Esophagus muscularis mucosa (tissue), 4 donors: ENCODE measurements around the gene COG2. TPM values are rescaled to one million over a fixed set of nuclear protein-coding genes. Genes with fewer than 3 reads are reported as not detected.

Source experiments
- DNase-seq: peaks from one replicate; pipeline ENCODE4 v3.0.0-alpha.2; 2017; ENCODE audit errors: extremely low spot score
- H3K27ac ChIP-seq, 4 donors: fragments of 200-600 bp; sonication (generic); replicated peaks in 1 of 4; 1 replicate in 3 of 4; 2 replicates in 1 of 4; pipeline ENCODE4 v1.5.1; 2016 to 2019; ENCODE audit warnings: mild to moderate bottlenecking in 1 of 4
- H3K27me3 ChIP-seq, 4 donors: fragments of 200-600 bp; sonication (generic); one replicate each; pipeline versions ENCODE4 v1.5.1 to v1.6.0; 2016 to 2019
- H3K36me3 ChIP-seq, 4 donors: fragments of 200-600 bp; sonication (generic); one replicate each; pipeline ENCODE4 v1.5.1; 2016 to 2019
- H3K4me1 ChIP-seq, 4 donors: fragments of 200-600 bp; sonication (generic); one replicate each; pipeline ENCODE4 v1.5.1; 2016 to 2019
- H3K4me3 ChIP-seq, 4 donors: fragments of 200-600 bp; sonication (generic); 1 replicate in 2 of 4; 2 replicates in 2 of 4; pipeline ENCODE4 v1.5.1; 2016 to 2019; ENCODE audit warnings: mild to moderate bottlenecking in 4 of 4, moderate library complexity in 1 of 4
- H3K9me3 ChIP-seq, 4 donors: fragments of 200-600 bp; sonication (generic); 1 replicate in 3 of 4; 2 replicates in 1 of 4; pipeline ENCODE4 v1.5.1; 2016 to 2019
- EP300 ChIP-seq: sonication (generic); formaldehyde crosslinking; IDR thresholded peaks from one replicate; pipeline ENCODE4 v1.6.1; 2017; ENCODE audit warnings: antibody characterized with exemption
- POLR2A ChIP-seq: fragments of 450-650 bp; IDR thresholded peaks from one replicate; pipeline ENCODE4 v1.6.1; 2017; ENCODE audit warnings: antibody characterized with exemption, moderate library complexity, mild to moderate bottlenecking, low read depth
- POLR2AphosphoS5 ChIP-seq, 2 donors: sonication (generic); formaldehyde crosslinking; IDR thresholded peaks; one replicate each; pipeline ENCODE4 v1.6.1; 2017; ENCODE audit warnings: antibody characterized with exemption in 2 of 2
- WGBS: methylation state at CpG from one replicate; pipeline ENCODE4 v1.1.5; 2018; 5-methylcytosine and 5-hydroxymethylcytosine counted together
- intact Hi-C: fragments of 100-400 bp; cut with DNase I; formaldehyde crosslinking; loops from one replicate; pipeline ENCODE4 v1.15.1; 2023
- total RNA-seq, 4 donors: library from RNA; depleted of rRNA; stranded (reverse); fragments of >200 nt; gene quantifications; one replicate each; pipeline versions ENCODE4 v1.1.0 to v1.2.1, GENCODE V29; 2016
- TF ChIP-seq, protein P1 (sequence below), 3 experiments: fragments of 200-600 bp in 2 of 3; fragments of 450-650 bp in 1 of 3; sonication (generic) in 2 of 3; IDR thresholded peaks; one replicate each; pipeline ENCODE4 v1.5.1; 2017 to 2019; ENCODE audit warnings: antibody characterized with exemption in 3 of 3, mild to moderate bottlenecking in 2 of 3, moderate library complexity in 1 of 3

The COG2 gene
- total RNA-seq, 4 donors from 2014 or later, result 20.9 to 23.9 (median 22.5) TPM

DNA sequence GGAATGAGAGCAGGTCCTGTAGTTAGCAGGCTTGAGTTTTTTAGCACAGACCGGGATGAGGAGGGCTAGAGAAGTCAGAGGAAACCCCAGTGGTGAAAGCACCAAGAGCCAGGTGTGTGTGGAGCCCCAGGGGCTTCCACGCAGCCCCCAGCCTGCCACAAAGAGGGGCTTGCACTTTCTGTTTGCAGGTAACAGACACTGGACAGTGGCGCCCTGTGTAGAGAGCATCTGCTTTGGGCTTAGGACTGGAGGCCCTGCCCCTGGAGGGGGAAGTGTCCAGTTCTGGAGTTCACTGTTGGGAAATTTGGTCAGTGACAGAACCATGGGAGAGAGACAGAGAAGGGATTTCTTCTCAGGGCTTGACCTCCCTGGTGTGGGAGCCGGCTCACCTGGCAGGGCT, 52.2 kb downstream of the COG2 start:
- Histone ChIP-seq H3K36me3 (peaks cover 43 to 52% (median 50%) of the 10 kb centered on the region in 4 donors), H3K4me3 (no peak overlapping the region), H3K9me3 (no peaks in the 10 kb centered on the region), H3K27ac (no peak overlapping the region), H3K27me3 (no peaks in the 10 kb centered on the region), H3K4me1 (peaks cover 0 to 3% (median 0%) of the 10 kb centered on the region in 4 donors)
- WGBS, result 91% methylated on average over 4 of the region's 4 CpGs
- no peak for TF ChIP-seq EP300
- TF ChIP-seq POLR2A, result no peak
- no peak for TF ChIP-seq POLR2AphosphoS5 (IDR thresholded peaks at IDR 0.05)
- TF ChIP-seq, protein P1, sequence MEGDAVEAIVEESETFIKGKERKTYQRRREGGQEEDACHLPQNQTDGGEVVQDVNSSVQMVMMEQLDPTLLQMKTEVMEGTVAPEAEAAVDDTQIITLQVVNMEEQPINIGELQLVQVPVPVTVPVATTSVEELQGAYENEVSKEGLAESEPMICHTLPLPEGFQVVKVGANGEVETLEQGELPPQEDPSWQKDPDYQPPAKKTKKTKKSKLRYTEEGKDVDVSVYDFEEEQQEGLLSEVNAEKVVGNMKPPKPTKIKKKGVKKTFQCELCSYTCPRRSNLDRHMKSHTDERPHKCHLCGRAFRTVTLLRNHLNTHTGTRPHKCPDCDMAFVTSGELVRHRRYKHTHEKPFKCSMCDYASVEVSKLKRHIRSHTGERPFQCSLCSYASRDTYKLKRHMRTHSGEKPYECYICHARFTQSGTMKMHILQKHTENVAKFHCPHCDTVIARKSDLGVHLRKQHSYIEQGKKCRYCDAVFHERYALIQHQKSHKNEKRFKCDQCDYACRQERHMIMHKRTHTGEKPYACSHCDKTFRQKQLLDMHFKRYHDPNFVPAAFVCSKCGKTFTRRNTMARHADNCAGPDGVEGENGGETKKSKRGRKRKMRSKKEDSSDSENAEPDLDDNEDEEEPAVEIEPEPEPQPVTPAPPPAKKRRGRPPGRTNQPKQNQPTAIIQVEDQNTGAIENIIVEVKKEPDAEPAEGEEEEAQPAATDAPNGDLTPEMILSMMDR (IDR thresholded peaks at IDR 0.05), result no peak
- intact Hi-C loops, result no loop called here
- DNase-seq, result no peak

DNA sequence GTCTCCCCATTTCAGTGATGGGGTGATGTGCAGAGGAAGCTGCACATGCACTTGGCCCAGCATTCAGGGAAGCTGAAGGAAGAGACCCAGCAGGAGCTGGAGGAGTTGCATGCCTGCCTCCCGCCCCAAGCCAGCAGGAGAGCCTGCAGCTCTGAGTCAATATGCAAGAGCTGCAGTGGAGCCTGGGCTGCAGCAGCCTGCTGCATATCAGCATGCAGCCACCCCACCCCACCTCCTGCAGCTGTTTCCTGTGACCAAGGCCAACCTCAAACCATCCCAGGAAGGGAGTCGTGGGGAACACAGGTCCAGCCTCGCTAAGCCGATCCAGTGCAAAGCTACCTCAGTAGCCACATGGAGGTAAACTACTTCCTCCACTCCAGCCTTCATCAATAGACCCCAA, 52.7 kb downstream of the COG2 start:
- TF ChIP-seq EP300 (no peak), POLR2AphosphoS5 (IDR thresholded peaks at IDR 0.05) (no peak), POLR2A (no peak)
- TF ChIP-seq, protein P1 (IDR thresholded peaks at IDR 0.05), result no peak
- DNase-seq, result no peak
- intact Hi-C loops, result no loop called here

DNA sequence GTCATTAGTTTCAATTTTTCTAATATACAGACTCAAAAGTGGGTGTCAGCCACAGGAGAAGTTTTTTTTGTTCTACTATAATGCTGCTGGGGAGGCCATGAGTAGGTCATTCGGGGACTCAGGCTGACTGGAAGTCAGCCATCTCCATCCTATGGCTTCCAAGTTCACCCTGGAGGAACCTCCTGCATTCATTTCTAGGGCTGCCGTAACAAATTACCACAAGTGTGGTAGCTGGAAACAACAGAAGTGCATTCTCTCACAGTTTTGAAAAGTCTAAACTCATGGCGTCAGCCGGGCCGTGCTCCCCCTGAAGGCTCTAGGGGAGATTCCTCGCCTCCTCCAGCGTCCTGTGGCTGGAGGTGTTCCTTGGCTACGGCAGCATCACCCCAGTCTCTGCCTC, 53.9 kb downstream of the COG2 start:
- TF ChIP-seq POLR2AphosphoS5 (IDR thresholded peaks at IDR 0.05), result no peak
- TF ChIP-seq, protein P1 (IDR thresholded peaks at IDR 0.05), result no peak
- TF ChIP-seq EP300, result no peak
- no peak for TF ChIP-seq POLR2A
- no peak overlapping the region for H3K4me3 ChIP-seq
- H3K4me1 ChIP-seq, result peaks cover 0 to 3% (median 0%) of the 10 kb centered on the region in 4 donors
- intact Hi-C loops, result no loop called here
- H3K27me3 ChIP-seq, result no peaks in the 10 kb centered on the region
- 79% methylated on average over 7 of the region's 8 CpGs for WGBS
- peaks cover 28 to 34% (median 33%) of the 10 kb centered on the region in 4 donors for H3K36me3 ChIP-seq
- H3K27ac ChIP-seq, result no peak overlapping the region
- no peaks in the 10 kb centered on the region for H3K9me3 ChIP-seq
- DNase-seq, result no peak

More for the DNA sequence above, 52.7 kb downstream of the COG2 start:
- no peak overlapping the region for H3K27ac ChIP-seq
- H3K4me3 ChIP-seq, result no peak overlapping the region
- no peaks in the 10 kb centered on the region for H3K9me3 ChIP-seq
- WGBS, result 51% methylated on average over 4 of the region's 4 CpGs
- H3K4me1 ChIP-seq, result peaks cover 0 to 3% (median 0%) of the 10 kb centered on the region in 4 donors
- no peaks in the 10 kb centered on the region for H3K27me3 ChIP-seq
- peaks cover 39 to 46% (median 44%) of the 10 kb centered on the region in 4 donors for H3K36me3 ChIP-seq

- WGBS, result 83% methylated on average over 7 of the region's 7 CpGs
- Histone ChIP-seq H3K9me3 (no peaks in the 10 kb centered on the region), H3K4me3 (no peak overlapping the region), H3K27me3 (no peaks in the 10 kb centered on the region), H3K27ac (no peak overlapping the region), H3K36me3 (peaks cover 21 to 31% (median 26%) of the 10 kb centered on the region in 4 donors), H3K4me1 (peaks cover 0 to 3% (median 0%) of the 10 kb centered on the region in 4 donors)
- no peak for TF ChIP-seq EP300
- TF ChIP-seq POLR2AphosphoS5 (IDR thresholded peaks at IDR 0.05), result no peak
- TF ChIP-seq, protein P1 (IDR thresholded peaks at IDR 0.05), result no peak
- no peak for TF ChIP-seq POLR2A
- DNase-seq, result peak; percentile 55
- intact Hi-C loops, result no loop called here
These were observed 54.6 kb downstream of the COG2 start for GRCh38 chr1:230696722-230697437.
